CD14-positive monocyte (primary cell): Measurements from ENCODE around the gene IMPA2. TPM values are rescaled to one million over a fixed set of nuclear protein-coding genes. Genes with fewer than 3 reads are reported as not detected.

Source experiments
- DNase-seq, 3 donors: peaks; one replicate each; pipeline ENCODE4 v3.0.0-alpha.2; 2011 to 2022
- H2AFZ ChIP-seq: 2 replicates; pipeline ENCODE4 v1.6.0; 2012; ENCODE audit warnings: mild to moderate bottlenecking, low read depth, low read length, inconsistent platforms; ENCODE audit not compliant: insufficient read depth, poor library complexity, severe bottlenecking
- H3K27ac ChIP-seq, 2 donors: 1 replicate in 1 of 2; 2 replicates in 1 of 2; pipeline ENCODE4 v1.5.1; 2012 to 2013; ENCODE audit warnings: low read length in 2 of 2, control low read depth in 1 of 2, inconsistent platforms in 1 of 2, low read depth in 1 of 2, mild to moderate bottlenecking in 1 of 2
- H3K27me3 ChIP-seq, 2 donors: one replicate each; pipeline versions ENCODE4 v1.6.0 to v1.6.1; 2011 to 2013; ENCODE audit warnings: low read length in 2 of 2; ENCODE audit not compliant: control insufficient read depth in 2 of 2, insufficient read depth in 2 of 2
- H3K36me3 ChIP-seq, 2 donors: replicated peaks in 1 of 2; 1 replicate in 1 of 2; 2 replicates in 1 of 2; pipeline versions ENCODE4 v1.5.1 to v1.6.1; 2012 to 2013; ENCODE audit warnings: low read length in 2 of 2, control low read depth in 1 of 2, inconsistent platforms in 1 of 2, mild to moderate bottlenecking in 1 of 2; ENCODE audit not compliant: insufficient read depth in 2 of 2, control insufficient read depth in 1 of 2
- H3K4me1 ChIP-seq, 2 donors: 1 replicate in 1 of 2; 2 replicates in 1 of 2; pipeline versions ENCODE4 v1.5.1 to v1.6.1; 2012 to 2013; ENCODE audit warnings: low read length in 2 of 2, control low read depth in 1 of 2, inconsistent platforms in 1 of 2, mild to moderate bottlenecking in 1 of 2, moderate library complexity in 1 of 2; ENCODE audit not compliant: insufficient read depth in 2 of 2, control insufficient read depth in 1 of 2
- H3K4me2 ChIP-seq: replicated peaks from 2 replicates; pipeline ENCODE3; 2012; ENCODE audit warnings: low read length, moderate library complexity, mild to moderate bottlenecking; ENCODE audit not compliant: poor library complexity, severe bottlenecking; ENCODE audit errors: extremely low read depth
- H3K4me3 ChIP-seq, 3 experiments: fragments of 200-600 bp in 1 of 3; sonication (generic) in 1 of 3; replicated peaks in 1 of 3; 1 replicate in 2 of 3; 2 replicates in 1 of 3; pipeline ENCODE4 v1.5.1; 2011 to 2013; ENCODE audit warnings: low read length in 3 of 3, mild to moderate bottlenecking in 3 of 3, control low read depth in 2 of 3, low read depth in 2 of 3, inconsistent platforms in 1 of 3, moderate library complexity in 1 of 3
- H3K79me2 ChIP-seq: 2 replicates; pipeline ENCODE4 v1.6.0; 2012; ENCODE audit warnings: mild to moderate bottlenecking, control low read depth, inconsistent platforms, low read length, moderate library complexity; ENCODE audit not compliant: insufficient read depth
- H3K9ac ChIP-seq: 2 replicates; pipeline ENCODE4 v1.6.0; 2017; ENCODE audit warnings: low read length, mild to moderate bottlenecking; ENCODE audit not compliant: insufficient read depth, poor library complexity, severe bottlenecking
- H3K9me3 ChIP-seq, 2 donors: replicated peaks in 1 of 2; 1 replicate in 1 of 2; 2 replicates in 1 of 2; pipeline versions ENCODE4 v1.5.1 to v1.6.1; 2012 to 2013; ENCODE audit warnings: low read length in 2 of 2, control low read depth in 1 of 2; ENCODE audit not compliant: control insufficient read depth in 1 of 2, insufficient read depth in 1 of 2
- H4K20me1 ChIP-seq: 2 replicates; pipeline ENCODE4 v1.6.0; 2012; ENCODE audit warnings: mild to moderate bottlenecking, low read length, control low read depth, moderate library complexity; ENCODE audit not compliant: insufficient read depth
- H3K27ac Mint-ChIP-seq, 7 donors: one replicate each; pipeline ENCODE4 v1.8.0; 2020; ENCODE audit warnings: mild to moderate bottlenecking in 7 of 7, mixed read lengths in 7 of 7, moderate library complexity in 6 of 7, inconsistent platforms in 2 of 7
- H3K27me3 Mint-ChIP-seq, 3 donors: one replicate each; pipeline ENCODE4 v1.8.0; 2021 to 2022; ENCODE audit warnings: low read depth in 3 of 3, mild to moderate bottlenecking in 3 of 3, mixed read lengths in 3 of 3, moderate library complexity in 3 of 3, inconsistent platforms in 1 of 3
- H3K36me3 Mint-ChIP-seq, 2 donors: one replicate each; pipeline ENCODE4 v1.8.0; 2020; ENCODE audit warnings: mixed read lengths in 2 of 2, inconsistent platforms in 1 of 2, mild to moderate bottlenecking in 1 of 2
- H3K4me1 Mint-ChIP-seq: one replicate; pipeline ENCODE4 v1.8.0; 2020; ENCODE audit warnings: mild to moderate bottlenecking, mixed read lengths
- H3K4me3 Mint-ChIP-seq, 2 donors: one replicate each; pipeline ENCODE4 v1.8.0; 2020; ENCODE audit warnings: mild to moderate bottlenecking in 2 of 2, mixed read lengths in 2 of 2, moderate library complexity in 1 of 2
- H3K9me3 Mint-ChIP-seq, 7 donors: one replicate each; pipeline ENCODE4 v1.8.0; 2020 to 2022; ENCODE audit warnings: mixed read lengths in 7 of 7, mild to moderate bottlenecking in 6 of 7, moderate library complexity in 6 of 7, inconsistent platforms in 2 of 7
- WGBS: methylation state at CpG from one replicate; pipeline ENCODE4 v1.1.5; 2013; ENCODE audit warnings: missing lambda C conversion rate; ENCODE audit not compliant: insufficient coverage; 5-methylcytosine and 5-hydroxymethylcytosine counted together
- intact Hi-C, 2 donors: fragments of 100-400 bp; cut with micrococcal nuclease; formaldehyde crosslinking; loops; one replicate each; pipeline versions ENCODE4 v1.15.0 to v1.15.1; 2023
- polyA plus RNA-seq, 3 donors: library from polyadenylated mRNA; depleted of rRNA in 1 of 3; unstranded in 2 of 3; stranded (reverse) in 1 of 3; fragments of 300-500 nt in 2 of 3; fragments of >200 nt in 1 of 3; fragmentation: Illumina TruSeq in 2 of 3; gene quantifications; 1 replicate in 2 of 3; 2 replicates in 1 of 3; pipeline ENCODE4 v1.2.3, GENCODE V29; 2012 to 2021
- TF ChIP-seq, protein P1 (sequence below): fragments of 200-600 bp; IDR thresholded peaks from one replicate; pipeline ENCODE4 v1.8.0; 2022; ENCODE audit warnings: antibody characterized with exemption, mild to moderate bottlenecking

Gene IMPA2
- polyA plus RNA-seq, 3 donors: 97.4 to 186 (median 145) TPM

DNA sequence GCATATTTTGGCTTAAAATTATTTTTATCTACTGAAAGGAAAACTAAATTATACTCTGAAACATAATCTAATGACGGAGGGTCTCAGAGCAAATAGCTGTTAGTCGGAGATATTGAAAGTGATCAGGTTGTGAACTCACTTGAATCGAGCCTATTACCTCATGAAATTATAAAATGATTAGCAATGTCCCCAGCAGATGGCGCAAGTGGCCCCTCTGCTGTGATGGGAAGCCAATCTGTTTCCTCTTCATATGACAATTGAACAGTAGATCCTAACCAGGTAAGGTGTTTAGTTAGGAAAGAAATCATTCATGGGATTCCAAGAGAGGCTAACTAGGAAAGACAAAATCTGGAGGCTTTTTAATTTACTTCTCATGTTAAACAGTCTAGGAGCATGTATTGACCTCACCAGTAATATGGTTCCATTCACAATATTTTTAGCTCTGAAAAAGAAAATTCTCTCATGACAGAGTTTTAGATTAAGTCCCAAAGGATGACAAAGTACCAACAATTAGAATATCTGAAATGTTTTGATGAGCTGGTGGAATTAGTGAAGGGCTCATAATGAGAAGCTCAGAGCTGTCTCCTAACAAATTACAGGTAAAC lies 43.3 kb upstream of the IMPA2 start:
- no peak overlapping the region for H3K4me2 ChIP-seq
- H3K27ac Mint-ChIP-seq: no peak overlapping the region
- intact Hi-C loops: loop anchor here (2.0 kb wide), 2 partner anchors 55 to 57 kb away; no protein-coding TSS in a partner anchor

GRCh38 chr18:11940956-11941355 lies 40.4 kb upstream of the IMPA2 start:
- TF ChIP-seq, protein P1, sequence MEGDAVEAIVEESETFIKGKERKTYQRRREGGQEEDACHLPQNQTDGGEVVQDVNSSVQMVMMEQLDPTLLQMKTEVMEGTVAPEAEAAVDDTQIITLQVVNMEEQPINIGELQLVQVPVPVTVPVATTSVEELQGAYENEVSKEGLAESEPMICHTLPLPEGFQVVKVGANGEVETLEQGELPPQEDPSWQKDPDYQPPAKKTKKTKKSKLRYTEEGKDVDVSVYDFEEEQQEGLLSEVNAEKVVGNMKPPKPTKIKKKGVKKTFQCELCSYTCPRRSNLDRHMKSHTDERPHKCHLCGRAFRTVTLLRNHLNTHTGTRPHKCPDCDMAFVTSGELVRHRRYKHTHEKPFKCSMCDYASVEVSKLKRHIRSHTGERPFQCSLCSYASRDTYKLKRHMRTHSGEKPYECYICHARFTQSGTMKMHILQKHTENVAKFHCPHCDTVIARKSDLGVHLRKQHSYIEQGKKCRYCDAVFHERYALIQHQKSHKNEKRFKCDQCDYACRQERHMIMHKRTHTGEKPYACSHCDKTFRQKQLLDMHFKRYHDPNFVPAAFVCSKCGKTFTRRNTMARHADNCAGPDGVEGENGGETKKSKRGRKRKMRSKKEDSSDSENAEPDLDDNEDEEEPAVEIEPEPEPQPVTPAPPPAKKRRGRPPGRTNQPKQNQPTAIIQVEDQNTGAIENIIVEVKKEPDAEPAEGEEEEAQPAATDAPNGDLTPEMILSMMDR: no peak
- Histone ChIP-seq H3K36me3 (no peaks in the 10 kb centered on the region), H3K27ac (no peak overlapping the region), H2AFZ (no peak overlapping the region), H3K4me3 (no peak overlapping the region), H3K9ac (no peak overlapping the region), H3K27me3 (no peaks in the 10 kb centered on the region), H4K20me1 (no peaks in the 10 kb centered on the region), H3K79me2 (no peaks in the 10 kb centered on the region), H3K4me1 (peaks cover 13% of the 10 kb centered on the region in 2 donors), H3K9me3 (no peaks in the 10 kb centered on the region), H3K4me2 (no peak overlapping the region)
- H3K9me3 Mint-ChIP-seq: peaks cover 0 to 2% (median 0%) of the 10 kb centered on the region in 7 donors
- WGBS: no CpG with 5 or more reads among the region's 2 CpGs
- no peak overlapping the region for H3K27ac Mint-ChIP-seq
- intact Hi-C loops: no loop called here
- no peak overlapping the region for H3K4me3 Mint-ChIP-seq
- no peaks in the 10 kb centered on the region for H3K36me3 Mint-ChIP-seq
- peaks cover 28% of the 10 kb centered on the region for H3K4me1 Mint-ChIP-seq
- H3K27me3 Mint-ChIP-seq: peaks cover 2 to 5% (median 2%) of the 10 kb centered on the region in 3 donors
- no peak for DNase-seq

More for the DNA sequence above, 43.3 kb upstream of the IMPA2 start:
- Histone ChIP-seq H3K27ac (no peak overlapping the region), H3K27me3 (no peaks in the 10 kb centered on the region), H3K79me2 (no peaks in the 10 kb centered on the region), H2AFZ (no peak overlapping the region), H4K20me1 (no peaks in the 10 kb centered on the region), H3K9ac (no peak overlapping the region), H3K4me3 (no peak overlapping the region), H3K4me1 (peaks cover 10% of the 10 kb centered on the region in 2 donors), H3K9me3 (no peaks in the 10 kb centered on the region), H3K36me3 (no peaks in the 10 kb centered on the region)
- TF ChIP-seq, protein P1: peak; percentile 93
- Mint-ChIP-seq H3K4me1 (peaks cover 19% of the 10 kb centered on the region), H3K36me3 (no peaks in the 10 kb centered on the region), H3K4me3 (no peak overlapping the region), H3K27me3 (peaks cover 2 to 5% (median 2%) of the 10 kb centered on the region in 3 donors), H3K9me3 (no peaks in the 10 kb centered on the region)
- WGBS: 0% methylated on average over 1 of the region's 4 CpGs
- DNase-seq: peak; percentile 57 to 85 (median 67)
